Effector memory CD4-positive, alpha-beta T cell (primary cell): ENCODE data around the gene TUBB1.

Source experiments
- DNase-seq, 3 donors: peaks; one replicate each; pipeline ENCODE4 v3.0.0-alpha.2; 2020
- H3K27ac ChIP-seq: 2 replicates; pipeline ENCODE4 v1.7.0; 2013; ENCODE audit warnings: mild to moderate bottlenecking, low read length, moderate library complexity; ENCODE audit not compliant: insufficient read depth, poor library complexity, severe bottlenecking
- H3K27me3 ChIP-seq: replicated peaks from 2 replicates; pipeline ENCODE4 v1.7.0; 2013; ENCODE audit warnings: mild to moderate bottlenecking, low read length; ENCODE audit not compliant: insufficient read depth, control insufficient read depth, poor library complexity, severe bottlenecking
- H3K36me3 ChIP-seq: 2 replicates; pipeline ENCODE4 v1.7.0; 2013; ENCODE audit warnings: mild to moderate bottlenecking, low read length, moderate library complexity; ENCODE audit not compliant: control insufficient read depth, insufficient read depth
- H3K4me1 ChIP-seq: 2 replicates; pipeline ENCODE4 v1.7.0; 2013; ENCODE audit warnings: low read length, mild to moderate bottlenecking; ENCODE audit not compliant: control insufficient read depth, insufficient read depth, poor library complexity, severe bottlenecking
- H3K4me3 ChIP-seq: 2 replicates; pipeline ENCODE4 v1.7.0; 2013; ENCODE audit warnings: low read length, low read depth, mild to moderate bottlenecking; ENCODE audit not compliant: insufficient read depth, poor library complexity, severe bottlenecking
- H3K9me3 ChIP-seq: 2 replicates; pipeline ENCODE4 v1.7.0; 2013; ENCODE audit warnings: mild to moderate bottlenecking, low read length, moderate library complexity; ENCODE audit not compliant: control insufficient read depth

Gene TUBB1

DNA sequence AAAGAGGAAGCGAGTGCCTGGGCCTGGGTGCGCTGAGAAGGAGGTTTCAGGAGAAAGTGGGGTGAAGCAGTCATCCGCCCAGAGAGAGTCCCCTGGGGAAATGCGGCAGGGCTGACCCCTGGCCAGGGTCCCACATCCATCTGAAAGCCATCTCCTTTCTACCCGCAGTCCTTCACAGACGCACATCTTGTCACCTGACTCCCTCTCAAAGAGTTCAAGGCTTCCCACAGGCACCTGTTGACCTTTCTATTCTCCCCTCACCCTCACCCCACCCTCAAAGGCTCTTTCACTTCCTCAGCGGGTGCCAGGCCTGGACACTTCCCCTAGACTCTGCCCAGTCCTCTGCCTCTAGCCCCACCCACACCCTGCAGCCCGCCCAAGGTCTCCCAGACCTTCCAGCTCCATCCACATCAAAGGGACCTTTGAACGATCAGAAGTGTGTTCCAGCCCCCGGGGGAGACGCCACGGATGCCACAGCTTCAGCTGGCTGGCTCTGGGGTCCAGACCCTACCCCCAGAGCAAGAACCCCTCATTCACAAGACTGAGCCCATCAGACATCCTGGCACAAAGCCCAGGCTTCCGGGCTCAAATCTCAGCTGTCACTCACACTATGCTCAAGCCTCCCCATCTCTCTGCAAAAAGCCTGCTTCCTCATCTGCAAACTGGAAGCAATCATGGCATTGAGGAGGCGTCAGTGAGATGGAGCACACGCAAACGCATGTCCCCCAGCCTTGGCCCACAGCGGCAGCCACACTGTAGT lies 14.3 kb upstream of the TUBB1 start:
- Histone ChIP-seq H3K4me3 (peak overlapping the region; percentile 65), H3K4me1 (peaks cover 31% of the 10 kb centered on the region)

DNA sequence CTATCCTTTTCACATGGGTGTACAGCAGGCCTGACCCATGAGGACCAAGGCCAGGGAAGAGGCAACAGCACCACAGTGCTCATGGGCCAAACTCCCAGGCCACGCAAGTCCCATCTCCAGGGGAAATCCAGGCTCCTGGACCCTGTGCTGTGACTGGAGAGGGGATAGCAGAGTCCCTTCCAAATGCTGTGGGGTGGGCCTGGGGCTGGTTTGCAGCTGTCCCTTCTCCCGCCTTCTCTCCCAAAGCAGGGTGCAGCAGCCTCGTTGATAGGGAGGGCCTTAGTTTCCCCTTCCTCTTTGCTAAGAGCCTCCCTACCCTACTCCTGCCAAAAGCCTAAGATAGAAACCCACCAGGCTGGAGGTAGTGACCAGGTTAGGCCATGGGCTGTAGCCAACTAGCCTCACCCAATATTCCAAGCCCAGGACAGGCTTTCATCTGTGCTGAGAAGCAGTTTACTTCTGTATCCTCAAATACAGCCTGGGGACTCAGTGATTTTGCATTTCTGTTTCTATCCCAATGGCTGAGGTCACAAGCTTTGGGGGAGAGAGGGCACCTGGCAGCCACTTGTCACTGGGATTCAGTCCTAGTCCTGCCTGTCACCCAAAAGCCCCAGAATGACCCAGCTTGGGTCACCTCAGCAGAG lies 13.6 kb upstream of the TUBB1 start:
- Histone ChIP-seq H3K4me1 (peaks cover 31% of the 10 kb centered on the region), H3K4me3 (peak overlapping the region; percentile 65), H3K36me3 (peaks cover 6% of the 10 kb centered on the region), H3K9me3 (no peaks in the 10 kb centered on the region), H3K27me3 (no peaks in the 10 kb centered on the region), H3K27ac (peak overlapping the region; percentile 47)
- DNase-seq: no peak

More for the DNA sequence above, 14.3 kb upstream of the TUBB1 start:
- H3K36me3 ChIP-seq: peaks cover 6% of the 10 kb centered on the region
- DNase-seq: peak in 2 of 3 donors; percentile 13 to 18
- H3K27me3 ChIP-seq: no peaks in the 10 kb centered on the region
- H3K9me3 ChIP-seq: no peaks in the 10 kb centered on the region
- peak overlapping the region; percentile 47 for H3K27ac ChIP-seq

GRCh38 chr20:59006167-59006863 lies 12.9 kb upstream of the TUBB1 start:
- Histone ChIP-seq H3K36me3 (peaks cover 3% of the 10 kb centered on the region), H3K9me3 (no peaks in the 10 kb centered on the region), H3K27ac (peak overlapping the region; percentile 57), H3K4me1 (peaks cover 31% of the 10 kb centered on the region), H3K4me3 (peak overlapping the region; percentile 65), H3K27me3 (no peaks in the 10 kb centered on the region)
- no peak for DNase-seq

DNA sequence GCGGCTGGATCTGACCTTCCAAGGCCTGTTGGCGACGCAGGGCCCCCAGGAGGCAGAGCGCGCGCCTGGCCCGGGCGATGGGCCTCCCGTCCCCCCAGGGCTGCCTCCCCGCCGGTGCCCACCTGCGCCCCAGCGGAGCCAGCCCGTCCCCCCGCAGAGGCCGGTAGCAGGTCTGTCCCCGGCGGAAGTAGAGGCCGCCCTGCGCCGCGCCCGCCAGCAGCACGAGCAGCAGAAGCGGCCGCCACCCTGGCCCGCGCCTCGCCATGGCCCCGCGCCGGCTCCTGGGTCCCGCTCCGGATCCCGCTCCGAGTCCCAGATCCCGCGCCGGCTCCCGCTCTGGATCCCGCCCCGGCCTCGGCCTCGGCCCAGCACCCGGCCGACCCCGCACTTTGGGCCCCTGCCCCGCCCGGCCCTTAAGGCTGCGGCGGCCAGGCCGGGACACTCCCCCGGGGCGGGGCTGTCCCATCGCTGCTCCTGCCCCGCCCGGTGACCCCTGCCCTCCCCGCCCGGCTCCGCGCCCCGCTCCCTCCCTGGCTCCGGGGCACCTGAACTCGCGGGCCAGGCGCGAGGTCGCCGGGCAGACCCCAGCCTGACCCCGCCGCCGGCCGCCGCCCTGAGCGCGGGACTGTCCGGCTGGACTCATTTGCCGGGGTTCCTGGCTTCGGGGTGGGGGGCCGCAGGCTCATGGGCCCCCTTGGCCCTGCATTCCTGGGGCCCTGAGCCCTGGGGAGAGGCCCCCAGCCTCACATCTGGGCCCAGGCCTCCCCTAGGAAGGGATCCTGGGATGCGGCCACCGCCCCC lies 12.2 kb upstream of the TUBB1 start, which contains the start of gene CTSZ:
Gene CTSZ (minus strand): TSS at position 391 of the 801 bp plus-strand sequence. CDS start 126 bp downstream, at position 265.
- Histone ChIP-seq H3K9me3 (no peaks in the 10 kb centered on the region), H3K4me1 (peaks cover 31% of the 10 kb centered on the region), H3K27me3 (no peaks in the 10 kb centered on the region), H3K36me3 (no peaks in the 10 kb centered on the region), H3K4me3 (peak within 1 kb of the TSS; percentile 65), H3K27ac (peak within 1 kb of the TSS; percentile 57)
- DNase-seq: peak in 2 of 3 donors; percentile 19 to 28

DNA sequence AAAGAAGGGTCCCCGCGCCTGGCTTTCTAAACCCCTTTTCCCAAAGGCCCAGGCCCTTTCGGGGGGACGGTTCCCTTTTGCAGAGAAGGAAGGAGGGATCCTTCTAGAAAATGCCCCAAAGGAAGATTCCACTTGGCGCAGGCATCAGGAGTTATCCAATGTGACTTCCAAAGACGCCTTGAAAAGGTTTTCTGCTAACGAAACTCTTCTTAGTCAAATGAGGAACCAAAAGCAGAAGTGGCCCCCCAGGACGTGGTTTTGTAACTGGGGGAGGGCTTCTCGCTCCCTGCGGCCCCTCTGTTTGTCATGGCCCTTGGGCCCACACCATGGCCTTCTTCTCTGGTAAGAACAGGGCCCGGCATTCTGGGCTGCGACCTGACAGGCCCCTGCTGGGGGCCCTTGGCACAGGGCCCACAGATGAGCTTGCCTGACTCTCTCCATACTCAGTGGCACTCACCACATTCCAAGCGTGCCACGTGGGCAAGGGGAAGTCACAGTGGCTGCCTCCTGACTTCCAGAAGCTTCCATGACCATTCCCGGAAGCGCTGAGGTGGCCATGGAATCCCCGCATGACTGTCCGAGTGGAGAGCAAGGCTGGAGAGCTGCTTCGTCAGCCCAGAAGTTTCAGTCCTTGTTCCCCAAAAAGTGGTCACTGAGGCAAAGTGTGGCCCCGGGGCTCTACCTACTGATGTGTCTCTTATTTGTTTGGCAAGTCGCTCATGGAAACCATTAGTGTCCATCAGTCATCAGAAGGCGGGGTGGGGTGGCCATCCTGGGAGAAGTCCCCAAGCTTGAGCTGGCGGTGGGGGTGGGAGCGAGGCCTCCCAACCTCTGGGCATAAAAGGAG lies 11.3 kb upstream of the TUBB1 start:
- Histone ChIP-seq H3K9me3 (no peaks in the 10 kb centered on the region), H3K4me1 (peaks cover 31% of the 10 kb centered on the region), H3K36me3 (no peaks in the 10 kb centered on the region), H3K27ac (no peak overlapping the region), H3K27me3 (no peaks in the 10 kb centered on the region), H3K4me3 (peak overlapping the region; percentile 65)
- DNase-seq: no peak

GRCh38 chr20:59008715-59009336 lies 10.4 kb upstream of the TUBB1 start:
- Histone ChIP-seq H3K4me3 (no peak overlapping the region), H3K27me3 (no peaks in the 10 kb centered on the region), H3K4me1 (peaks cover 38% of the 10 kb centered on the region), H3K9me3 (no peaks in the 10 kb centered on the region), H3K27ac (no peak overlapping the region), H3K36me3 (no peaks in the 10 kb centered on the region)
- DNase-seq: no peak

GRCh38 chr20:59010321-59010994 lies 8.8 kb upstream of the TUBB1 start:
- peaks cover 32% of the 10 kb centered on the region for H3K4me1 ChIP-seq
- no peak overlapping the region for H3K27ac ChIP-seq
- H3K9me3 ChIP-seq: no peaks in the 10 kb centered on the region
- DNase-seq: no peak
- H3K36me3 ChIP-seq: no peaks in the 10 kb centered on the region
- H3K4me3 ChIP-seq: no peak overlapping the region
- H3K27me3 ChIP-seq: no peaks in the 10 kb centered on the region

DNA sequence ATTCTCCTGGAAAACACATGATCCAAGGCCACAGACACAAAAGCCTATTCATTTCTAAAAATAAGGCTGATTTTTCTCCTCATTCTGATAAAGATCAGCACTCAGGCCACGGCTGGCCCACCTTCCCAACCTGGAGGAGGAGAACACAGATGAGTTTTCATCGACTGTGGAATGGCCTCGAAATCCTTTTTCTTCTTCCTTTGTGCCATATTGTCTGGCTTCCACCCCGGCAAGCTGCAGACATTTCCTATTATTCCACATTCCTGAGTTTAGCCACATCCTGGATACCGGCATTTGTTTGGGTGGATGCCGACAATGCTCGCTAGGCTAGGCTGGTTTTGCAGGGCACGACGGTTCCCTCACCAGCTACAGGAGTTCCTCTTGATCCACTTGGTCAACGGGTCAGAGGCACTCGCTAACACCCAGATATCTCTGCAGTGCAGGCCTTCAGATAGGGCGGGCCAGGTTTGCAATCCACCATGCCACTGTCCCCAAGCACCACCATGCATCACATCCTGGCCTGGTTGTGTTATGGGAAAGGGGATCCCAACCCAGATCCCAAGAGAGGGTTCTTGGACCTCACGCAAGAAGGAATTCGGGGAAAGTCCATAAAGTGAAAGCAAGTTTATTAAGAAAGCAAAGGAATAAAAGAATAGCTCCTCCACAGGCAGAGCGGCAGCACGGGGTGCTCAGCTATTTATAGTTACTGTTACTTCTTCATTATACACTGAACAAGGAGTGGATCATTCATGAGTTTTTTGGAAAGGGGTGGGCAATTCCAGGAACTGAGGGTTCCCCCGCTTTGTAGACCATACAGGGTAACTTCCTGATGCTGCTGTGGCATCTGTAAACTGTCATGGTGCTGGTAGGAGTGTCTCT lies 8.0 kb upstream of the TUBB1 start:
- Histone ChIP-seq H3K27me3 (no peaks in the 10 kb centered on the region), H3K4me1 (peaks cover 24% of the 10 kb centered on the region), H3K4me3 (no peak overlapping the region), H3K36me3 (no peaks in the 10 kb centered on the region), H3K9me3 (no peaks in the 10 kb centered on the region), H3K27ac (no peak overlapping the region)
- DNase-seq: no peak
